ENCODE results near the gene CLMP. TPM values are rescaled to one million over a fixed set of nuclear protein-coding genes. Genes with fewer than 3 reads are reported as not detected.

The CLMP gene
- total and polyA plus RNA-seq, 9 of the 15 experiments (the other 6 are each of a cell fraction or from before 2014, with no cell fraction given): 0.02 to 0.15 (median 0.03) TPM; not detected in 6

GRCh38 chr11:123143921-123144320 lies 51.1 kb downstream of the CLMP start:
- CTCF ChIA-PET (ENCODE audit: low intra/inter-chr PET ratio): no interaction called here
- Histone ChIP-seq H3K4me1 (replicated peaks in 1 of 2; ENCODE audit: control insufficient read depth in 2 of 2, insufficient read depth in 2 of 2, low read length in 2 of 2) (no peaks in the 10 kb centered on the region), H3K9ac (ENCODE audit: insufficient read depth in 1 of 2, low read depth in 2 of 2, low read length in 2 of 2) (no peak overlapping the region), H2AFZ (ENCODE audit: low read depth, low read length) (no peak overlapping the region), H4K20me1 (replicated peaks; ENCODE audit: control insufficient read depth, insufficient read depth, low read length) (no peaks in the 10 kb centered on the region), H3K79me2 (ENCODE audit: control insufficient read depth, insufficient read depth, low read length) (no peaks in the 10 kb centered on the region), H3K36me3 (ENCODE audit: control insufficient read depth, insufficient read depth, low read length) (no peaks in the 10 kb centered on the region), H3K27ac (ENCODE audit: extremely low read depth, low read depth, low read length) (no peak overlapping the region), H3K9me3 (replicated peaks; ENCODE audit: control insufficient read depth, insufficient read depth, low read depth, low read length) (no peaks in the 10 kb centered on the region), H3K27me3 (ENCODE audit: control insufficient read depth in 2 of 2, insufficient read depth in 2 of 2, low read length in 2 of 2) (peaks cover 15 to 51% of the 10 kb centered on the region in 2 experiments; a peak in 4 of 5 replicates), H3K9me1 (ENCODE audit: control insufficient read depth, insufficient read depth, low read length) (no peaks in the 10 kb centered on the region), H3K4me2 (ENCODE audit: insufficient read depth, low read length) (no peak overlapping the region), H3K4me3 (no peak overlapping the region)
- TF ChIP-seq KAT8 (IDR thresholded peaks at IDR 0.05; ENCODE audit: low read depth): no peak
- TF ChIP-seq ZNF165 (CRISPR knock-in tag; IDR thresholded peaks at IDR 0.05; ENCODE audit: borderline replicate concordance): no peak
- no peak for TF ChIP-seq JUN (IDR thresholded peaks at IDR 0.05; ENCODE audit: borderline replicate concordance, low read depth, low read length)
- TF ChIP-seq JUN (CRISPR knock-in tag; IDR thresholded peaks at IDR 0.05; ENCODE audit: borderline replicate concordance): no peak
- TF ChIP-seq TBP (optimal IDR thresholded peaks at IDR 0.05; ENCODE audit: low read depth, low read length): no peak
- TF ChIP-seq BRD9 (IDR thresholded peaks at IDR 0.05; ENCODE audit: low read depth, partially characterized antibody): no peak
- TF ChIP-seq ZFX (CRISPR knock-in tag; IDR thresholded peaks at IDR 0.05): no peak
- TF ChIP-seq ZNF707 (CRISPR knock-in tag; conservative IDR thresholded peaks at IDR 0.05): no peak
- no peak for TF ChIP-seq ERF (CRISPR knock-in tag; IDR thresholded peaks at IDR 0.05)
- TF ChIP-seq ZSCAN29 (IDR thresholded peaks at IDR 0.05): no peak
- no peak for TF ChIP-seq PML (IDR thresholded peaks at IDR 0.05; ENCODE audit: low read length)
- no peak for TF ChIP-seq NUFIP1 (IDR thresholded peaks at IDR 0.05; ENCODE audit: partially characterized antibody)
- TF ChIP-seq ID3 (CRISPR knock-in tag; IDR thresholded peaks at IDR 0.05): no peak
- no peak for TF ChIP-seq ID3 (tag; IDR thresholded peaks at IDR 0.05)
- WGBS (ENCODE audit: insufficient coverage, low coverage, missing lambda C conversion rate): 0% methylated on average over 2 of the region's 2 CpGs
- in situ Hi-C loops (cut with MboI) (no loop called here), intact Hi-C loops (cut with micrococcal nuclease) (no loop called here)
- POLR2A ChIA-PET: no interaction called here
- no TSS peak for BruUV-seq (replicated peaks)
- DNase-seq (ENCODE audit: extremely low read depth in 1 of 4, low spot score in 3 of 4) (no peak), ATAC-seq (no peak), FAIRE-seq (no peak)

Measured in K562 (cell line).